ENCODE results near the gene PACRG. TPM values are rescaled to one million over a fixed set of nuclear protein-coding genes. Genes with fewer than 3 reads are reported as not detected.

Gene PACRG
- total RNA-seq, 2 experiments from 2014 or later: 0.66 to 0.81 TPM

- H3K27ac Mint-ChIP-seq: no peak overlapping the region
- no peak for TF ChIP-seq CTCF (IDR thresholded peaks at IDR 0.05)
- Histone ChIP-seq H3K27me3 (ENCODE audit: control insufficient read depth in 1 of 2, insufficient read depth in 2 of 2, low read length in 2 of 2) (no peaks in the 10 kb centered on the region), H3K27ac (ENCODE audit: low read depth in 1 of 2, low read length in 2 of 2) (no peak overlapping the region), H3K4me1 (ENCODE audit: insufficient read depth, low read length) (no peaks in the 10 kb centered on the region), H3K9me3 (ENCODE audit: control insufficient read depth in 1 of 2, insufficient read depth in 1 of 2, low read length in 2 of 2) (no peaks in the 10 kb centered on the region), H3K4me3 (ENCODE audit: low read length) (no peak overlapping the region), H3K36me3 (ENCODE audit: insufficient read depth, low read length) (no peaks in the 10 kb centered on the region)
- ATAC-seq (ENCODE audit: poor library complexity): no peak
- no peaks in the 10 kb centered on the region for H3K36me3 Mint-ChIP-seq (ENCODE audit: low read depth)
- H3K4me1 Mint-ChIP-seq (ENCODE audit: low read depth): no peaks in the 10 kb centered on the region
- DNase-seq: no peak
- ChIA-PET CTCF (no interaction called here), POLR2A (no interaction called here)
- H3K27me3 Mint-ChIP-seq: no peaks in the 10 kb centered on the region
- H3K9me3 Mint-ChIP-seq: peaks cover 10% of the 10 kb centered on the region
- intact Hi-C loops (cut with DNase I, micrococcal nuclease): no loop called here
- H3K4me3 Mint-ChIP-seq: no peak overlapping the region
Observed at GRCh38 chr6:163014736-163015135, 287.0 kb downstream of the PACRG start.

- Histone ChIP-seq H3K4me3 (ENCODE audit: low read length) (no peak overlapping the region), H3K27me3 (ENCODE audit: control insufficient read depth in 1 of 2, insufficient read depth in 2 of 2, low read length in 2 of 2) (no peaks in the 10 kb centered on the region), H3K9me3 (ENCODE audit: control insufficient read depth in 1 of 2, insufficient read depth in 1 of 2, low read length in 2 of 2) (peaks cover 4 to 19% of the 10 kb centered on the region in 2 experiments), H3K36me3 (ENCODE audit: insufficient read depth, low read length) (no peaks in the 10 kb centered on the region), H3K27ac (ENCODE audit: low read depth in 1 of 2, low read length in 2 of 2) (no peak overlapping the region), H3K4me1 (ENCODE audit: insufficient read depth, low read length) (no peaks in the 10 kb centered on the region)
- no peaks in the 10 kb centered on the region for H3K4me1 Mint-ChIP-seq (ENCODE audit: low read depth)
- no peak for DNase-seq
- intact Hi-C loops (cut with DNase I, micrococcal nuclease): no loop called here
- no peak overlapping the region for H3K4me3 Mint-ChIP-seq
- no peaks in the 10 kb centered on the region for H3K36me3 Mint-ChIP-seq (ENCODE audit: low read depth)
- no peak for TF ChIP-seq CTCF (IDR thresholded peaks at IDR 0.05)
- no peak for ATAC-seq (ENCODE audit: poor library complexity)
- peaks cover 6% of the 10 kb centered on the region for H3K9me3 Mint-ChIP-seq
- ChIA-PET CTCF (no interaction called here), POLR2A (no interaction called here)
- no peak overlapping the region for H3K27ac Mint-ChIP-seq
- H3K27me3 Mint-ChIP-seq: no peaks in the 10 kb centered on the region
Observed at GRCh38 chr6:163017801-163018200, 290.0 kb downstream of the PACRG start.

- no peak for ATAC-seq (ENCODE audit: poor library complexity)
- Histone ChIP-seq H3K27ac (ENCODE audit: low read depth in 1 of 2, low read length in 2 of 2) (no peak overlapping the region), H3K9me3 (ENCODE audit: control insufficient read depth in 1 of 2, insufficient read depth in 1 of 2, low read length in 2 of 2) (peaks cover 10 to 19% of the 10 kb centered on the region in 2 experiments), H3K36me3 (ENCODE audit: insufficient read depth, low read length) (no peaks in the 10 kb centered on the region), H3K27me3 (ENCODE audit: control insufficient read depth in 1 of 2, insufficient read depth in 2 of 2, low read length in 2 of 2) (no peaks in the 10 kb centered on the region), H3K4me1 (ENCODE audit: insufficient read depth, low read length) (no peaks in the 10 kb centered on the region), H3K4me3 (ENCODE audit: low read length) (no peak overlapping the region)
- no peak for TF ChIP-seq CTCF (IDR thresholded peaks at IDR 0.05)
- no peaks in the 10 kb centered on the region for H3K27me3 Mint-ChIP-seq
- POLR2A ChIA-PET: no interaction called here
- H3K36me3 Mint-ChIP-seq (ENCODE audit: low read depth): no peaks in the 10 kb centered on the region
- H3K4me3 Mint-ChIP-seq: no peak overlapping the region
- CTCF ChIA-PET: no interaction called here
- H3K4me1 Mint-ChIP-seq (ENCODE audit: low read depth): no peaks in the 10 kb centered on the region
- intact Hi-C loops (cut with DNase I, micrococcal nuclease): no loop called here
- H3K9me3 Mint-ChIP-seq: peaks cover 13% of the 10 kb centered on the region
- no peak for DNase-seq
- H3K27ac Mint-ChIP-seq: no peak overlapping the region
Observed at GRCh38 chr6:163019926-163020325, 292.2 kb downstream of the PACRG start.
